Right ventricle myocardium superior (tissue), 1 donor: ENCODE measurements around the gene SH3PXD2A. TPM values are rescaled to one million over a fixed set of nuclear protein-coding genes. Genes with fewer than 3 reads are reported as not detected.
A peak's percentile ranks its signal among the peaks of the same experiment; 100 is the strongest.
"Not testable (repeated sequence)": the region's sequence is repeated elsewhere in the genome, so short reads cannot be mapped to it uniquely, and the experiment has no call there.

Source experiments
- ATAC-seq: fragments of 200-7000 bp; cut with Tn5 transposase; one replicate; pipeline ENCODE4 v1.9.1; 2020; ENCODE audit warnings: mild to moderate bottlenecking; ENCODE audit not compliant: poor library complexity
- DNase-seq: peaks from one replicate; pipeline ENCODE4 v3.0.0-alpha.2; 2020
- intact Hi-C: fragments of 100-400 bp; cut with DNase I; formaldehyde crosslinking; loops from one replicate; pipeline ENCODE4 v1.11.2; 2022
- total RNA-seq: library from RNA; stranded (reverse); fragmentation: NEBNext Ultra II Directional; extraction: Animal tissue kit (Norgen Biotek cat#: 25700); gene quantifications from one replicate; pipeline ENCODE4 v1.2.1, GENCODE V29; 2021
- donor health status: DM: no; HTN: yes; CAD: no; lungs with severe emphysema.

SH3PXD2A gene
- total RNA-seq, 1 donor from 2014 or later, result 27.0 TPM

GRCh38 chr10:103618575-103619423 lies 236.6 kb downstream of the SH3PXD2A start:
- intact Hi-C loops, result no loop called here
- DNase-seq, result peak; percentile 85
- ATAC-seq, result peak; percentile 55

DNA sequence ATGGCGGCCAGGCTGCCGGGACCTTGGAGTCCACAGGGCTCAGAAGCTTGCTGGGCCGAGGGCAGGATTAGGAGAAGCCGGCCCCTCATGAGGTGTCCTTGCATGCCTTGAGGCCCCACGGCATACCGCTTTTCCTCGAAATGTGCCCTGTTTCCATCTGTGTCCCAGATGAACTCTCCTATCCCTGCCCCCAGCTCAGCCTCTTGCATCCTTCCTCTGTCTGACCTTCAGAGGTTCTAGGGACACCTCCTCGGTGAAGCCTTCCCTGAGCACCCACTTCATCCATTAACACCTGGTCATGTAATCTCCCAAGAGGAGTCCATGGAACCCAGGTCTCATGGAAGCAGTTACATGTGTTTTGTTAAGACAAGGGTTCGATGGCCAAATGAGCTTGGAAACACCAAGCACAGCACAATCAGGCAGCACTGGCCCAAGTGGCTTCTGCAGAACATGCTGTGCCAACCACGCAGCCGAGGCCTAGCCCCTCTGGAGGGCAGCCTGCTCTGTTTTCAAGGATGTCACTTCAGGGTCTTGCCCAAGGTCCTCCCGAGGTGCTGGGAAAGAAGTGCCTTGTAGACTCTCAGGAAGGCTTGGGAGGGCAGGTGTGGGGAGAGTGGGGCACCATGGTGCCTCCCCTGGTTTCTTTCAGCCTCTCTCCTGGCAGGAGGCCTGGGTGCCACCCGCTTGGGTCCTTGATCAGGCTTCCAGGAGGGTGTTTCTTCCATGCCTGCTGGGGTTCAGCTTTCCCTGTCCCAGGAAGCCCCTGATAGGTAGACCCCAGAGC lies 237.6 kb downstream of the SH3PXD2A start:
- ATAC-seq (no peak), DNase-seq (no peak)
- intact Hi-C loops, result no loop called here

DNA sequence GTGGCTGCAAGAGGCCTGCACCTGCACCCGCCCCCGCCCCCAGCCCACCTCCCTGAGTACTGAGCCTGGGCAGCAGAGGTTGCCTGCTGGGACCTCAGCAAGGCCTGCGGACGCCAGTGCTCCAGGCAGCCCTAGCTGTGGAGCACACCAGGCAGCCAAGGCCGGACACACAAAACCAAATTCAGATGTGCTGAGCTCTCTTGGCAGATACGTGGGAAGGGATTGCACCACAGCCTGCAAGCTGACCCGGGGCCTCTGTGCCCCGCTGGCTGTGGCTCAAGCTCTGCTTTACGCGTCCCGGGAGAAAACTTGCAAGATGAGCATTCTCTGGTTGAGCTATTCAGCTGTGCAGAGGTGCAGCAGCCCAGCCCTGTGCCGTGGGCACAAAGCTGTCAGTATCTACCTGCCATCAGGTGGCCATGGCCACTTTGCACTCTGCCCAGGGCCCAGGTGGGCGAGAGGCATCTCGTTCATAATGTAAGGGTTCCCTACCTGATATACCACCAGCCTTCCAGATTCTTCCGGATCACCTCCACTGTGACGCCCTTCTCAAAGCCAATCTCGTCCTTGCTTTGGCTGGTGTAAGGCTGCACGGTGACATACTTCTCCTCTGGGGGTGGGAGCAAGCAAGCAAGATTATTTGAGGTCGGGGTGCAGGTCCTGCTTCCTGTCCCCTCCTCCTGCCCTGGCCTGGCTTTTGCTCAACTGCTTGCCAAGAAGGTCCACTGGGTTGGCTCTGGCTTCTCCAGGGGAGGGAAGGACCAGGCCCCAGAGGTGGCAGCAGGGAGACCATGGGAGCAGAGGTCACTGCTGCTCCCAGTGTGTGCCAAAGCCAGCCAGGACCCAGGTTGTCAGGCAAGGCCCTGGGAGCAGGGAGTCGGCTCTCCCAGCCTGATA lies 238.4 kb downstream of the SH3PXD2A start:
- DNase-seq, result peak; percentile 87
- intact Hi-C loops, result no loop called here

DNA sequence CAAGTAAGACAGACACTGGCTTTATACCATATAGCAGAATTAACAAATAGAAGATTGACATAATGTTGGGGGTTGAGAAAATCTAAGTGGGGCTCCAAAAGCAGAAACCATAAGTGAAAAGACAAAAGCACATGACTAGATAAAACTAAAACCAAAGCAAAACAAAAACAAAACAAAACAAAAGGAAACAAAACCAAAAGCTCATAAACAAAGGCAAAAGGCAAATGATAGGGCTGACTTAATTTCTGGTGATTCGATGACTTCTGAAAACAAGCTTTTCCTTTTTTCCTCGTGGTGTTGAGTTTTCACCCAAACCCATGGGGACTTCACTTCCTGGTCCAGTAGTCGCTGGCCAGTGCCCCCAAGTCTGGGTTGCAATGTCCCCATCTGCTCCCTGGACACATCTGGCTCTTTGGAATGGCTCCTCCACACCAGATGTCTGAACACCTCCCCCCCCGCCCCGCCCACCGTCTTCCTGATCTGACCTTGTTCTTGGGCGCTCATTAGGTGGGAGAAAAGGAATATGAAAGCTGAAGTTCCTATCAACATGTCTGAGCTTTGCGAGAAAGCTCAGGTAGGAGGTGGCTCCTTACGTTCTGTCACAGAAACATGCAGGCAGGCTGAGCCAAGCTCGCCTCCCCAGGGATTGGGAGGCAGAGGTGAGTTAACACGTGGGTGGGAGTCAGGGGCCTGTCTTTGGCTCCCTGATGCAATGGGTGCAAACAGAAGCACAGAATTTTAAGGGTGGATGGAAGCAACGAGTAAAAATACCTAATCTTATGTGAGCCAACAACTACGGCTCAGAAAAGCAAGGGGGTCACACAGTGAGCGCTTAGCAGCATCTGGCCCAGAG lies 240.8 kb downstream of the SH3PXD2A start:
- ATAC-seq (no peak), DNase-seq (no peak)
- intact Hi-C loops, result no loop called here

More for the DNA sequence above, 238.4 kb downstream of the SH3PXD2A start:
- ATAC-seq, result peak; percentile 76

DNA sequence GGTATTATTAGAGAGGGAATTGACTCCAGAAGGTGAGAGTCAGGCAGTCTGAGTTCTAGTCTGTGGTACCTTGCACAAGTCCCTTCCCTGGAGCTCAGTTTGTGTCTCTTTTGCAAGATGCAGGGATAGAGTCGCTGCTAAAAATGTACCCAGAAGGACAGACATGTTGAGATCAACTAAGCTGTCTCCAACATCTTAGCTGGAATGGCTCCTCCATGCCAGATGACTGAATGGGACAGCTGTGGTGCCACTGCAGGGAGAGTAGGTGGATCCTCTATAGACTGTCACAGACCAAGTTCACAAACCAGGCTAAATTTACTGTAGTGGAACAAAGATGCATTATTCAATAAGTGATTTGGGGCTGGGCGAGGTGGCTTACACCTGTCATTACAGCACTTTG lies 241.8 kb downstream of the SH3PXD2A start:
- ATAC-seq (no peak), DNase-seq (no peak)
- intact Hi-C loops, result no loop called here

GRCh38 chr10:103612462-103613365 lies 242.7 kb downstream of the SH3PXD2A start:
- ATAC-seq, result no peak
- DNase-seq, result no peak
- intact Hi-C loops, result no loop called here

DNA sequence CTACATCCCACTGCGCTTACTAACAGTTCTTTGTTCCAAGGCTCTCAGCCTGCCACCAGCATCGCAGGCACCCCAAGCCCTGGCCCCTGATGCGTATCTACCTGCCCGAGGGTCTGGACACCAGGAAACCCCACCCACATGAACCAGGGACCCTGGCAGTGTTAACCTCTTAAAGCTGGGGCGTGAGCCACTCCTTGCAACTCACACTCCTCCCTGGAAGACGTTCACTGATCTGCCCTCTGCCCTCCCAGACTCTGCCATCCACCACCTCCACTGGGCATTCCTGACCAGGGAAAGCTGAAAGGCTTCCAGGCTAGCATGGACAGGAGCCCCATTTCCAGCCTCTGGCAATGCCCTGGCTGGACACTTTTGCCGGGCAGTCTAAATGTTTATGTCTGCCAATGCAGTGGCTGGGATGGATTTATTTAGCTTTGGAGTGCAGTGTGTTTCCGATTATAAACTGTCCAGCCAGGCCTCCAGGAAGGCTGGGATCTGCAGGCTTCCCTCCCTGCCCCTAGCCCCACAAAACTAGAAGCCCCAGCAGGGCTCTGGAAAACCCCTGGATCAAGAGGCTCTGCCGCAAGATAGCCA lies 244.4 kb downstream of the SH3PXD2A start:
- no peak for DNase-seq
- peak; percentile 55 for ATAC-seq
- intact Hi-C loops, result no loop called here

GRCh38 chr10:103610083-103610472 lies 245.3 kb downstream of the SH3PXD2A start:
- DNase-seq, result no peak
- ATAC-seq, result no peak
- intact Hi-C loops, result no loop called here

DNA sequence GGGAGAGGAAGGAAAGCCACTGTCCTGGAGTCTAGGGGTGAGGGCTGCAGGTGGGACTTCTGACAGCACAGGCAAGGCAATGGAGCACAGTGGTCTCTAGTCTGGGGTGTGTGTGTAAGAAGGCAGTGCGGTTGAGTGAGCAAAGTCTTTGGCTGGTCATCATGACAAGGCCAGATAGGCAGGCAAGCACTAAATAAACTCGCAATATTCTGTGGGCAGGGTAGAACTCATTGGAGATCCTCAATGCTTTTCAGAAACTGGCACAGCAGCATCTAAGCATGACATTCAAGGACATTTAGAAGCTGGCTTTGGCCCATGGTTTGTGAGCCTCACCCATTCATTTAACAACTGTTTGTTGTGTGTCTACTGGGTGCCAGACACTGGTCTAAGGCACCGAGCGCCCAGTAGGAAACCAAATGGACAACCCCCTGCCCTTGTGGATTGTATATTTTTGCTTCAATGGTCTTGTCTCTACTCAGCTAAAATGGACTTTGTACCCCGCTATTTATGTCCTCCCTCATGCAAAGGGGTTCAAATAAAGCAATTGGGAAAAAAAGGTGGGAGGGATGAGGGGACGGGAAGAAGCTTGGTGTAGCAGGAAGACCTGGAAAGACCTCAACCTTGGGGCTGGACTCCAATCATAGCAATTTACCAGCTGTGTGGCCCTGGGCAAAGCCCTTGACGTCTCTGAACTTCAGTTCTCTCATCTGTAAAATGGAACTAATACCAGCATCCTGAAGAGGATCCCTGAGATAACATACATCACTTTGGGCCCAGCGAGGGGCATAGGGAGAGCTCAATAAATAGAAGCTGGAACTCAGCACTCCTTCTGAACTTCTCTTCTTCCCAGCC lies 245.9 kb downstream of the SH3PXD2A start:
- intact Hi-C loops, result no loop called here
- DNase-seq, result no peak
- no peak for ATAC-seq

DNA sequence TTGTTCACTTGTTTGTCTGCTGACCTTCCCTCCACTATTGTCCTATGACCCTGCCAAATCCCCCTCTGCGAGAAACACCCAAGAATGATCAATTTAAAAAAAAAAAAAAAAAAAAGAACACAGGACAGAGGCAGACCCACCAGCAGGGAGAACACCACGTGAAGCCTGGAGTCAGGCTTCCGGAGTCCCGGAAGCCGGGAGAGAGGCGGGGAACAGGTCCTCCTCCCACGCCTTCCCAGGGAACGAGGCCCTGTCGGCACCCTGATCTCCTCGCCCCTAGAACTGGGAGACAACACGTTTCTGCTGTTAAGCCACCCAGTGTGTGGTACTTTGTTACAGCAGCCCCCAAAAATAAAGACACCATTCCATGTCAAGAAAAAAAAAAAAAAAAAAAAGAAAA lies 247.3 kb downstream of the SH3PXD2A start:
- ATAC-seq, intact Hi-C loops: not testable (repeated sequence)
- DNase-seq, result peak; percentile 16

DNA sequence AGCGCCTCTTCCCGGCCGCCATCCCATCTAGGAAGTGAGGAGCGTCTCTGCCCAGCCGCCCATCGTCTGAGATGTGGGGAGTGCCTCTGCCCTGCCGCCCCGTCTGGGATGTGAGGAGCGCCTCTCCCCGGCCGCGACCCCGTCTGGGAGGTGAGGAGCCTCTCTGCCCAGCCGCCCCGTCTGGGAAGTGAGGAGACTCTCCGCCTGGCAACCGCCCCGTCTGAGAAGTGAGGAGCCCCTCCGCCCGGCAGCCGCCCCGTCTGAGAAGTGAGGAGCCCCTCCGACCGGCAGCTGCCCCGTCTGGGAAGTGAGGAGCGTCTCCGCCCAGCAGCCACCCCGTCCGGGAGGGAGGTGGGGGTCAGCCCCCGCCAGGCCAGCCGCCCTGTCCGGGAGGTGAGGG lies 248.3 kb downstream of the SH3PXD2A start:
- intact Hi-C loops, ATAC-seq: not testable (repeated sequence)
- DNase-seq, result peak; percentile 23

DNA sequence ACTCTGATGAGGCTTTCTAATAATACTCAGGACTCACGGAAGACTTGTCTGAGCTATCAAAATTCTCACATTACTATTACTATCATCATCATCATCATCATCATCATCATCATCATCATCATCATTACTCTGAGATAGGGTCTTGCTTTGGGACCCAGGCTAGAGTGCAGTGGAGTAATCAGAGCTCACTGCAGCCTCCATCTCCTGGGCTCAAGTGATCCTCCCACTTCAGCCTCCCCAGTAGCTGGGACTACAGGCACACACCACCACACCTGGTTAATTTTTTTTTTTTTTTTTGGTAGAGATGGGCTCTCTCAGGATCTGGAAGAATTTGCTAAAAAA lies 249.3 kb downstream of the SH3PXD2A start:
- intact Hi-C loops, DNase-seq, ATAC-seq: not testable (repeated sequence)

- ATAC-seq, result peak; percentile 66
- intact Hi-C loops, result no loop called here
- peak; percentile 50 for DNase-seq
Observed at GRCh38 chr10:103605359-103606096, 249.8 kb downstream of the SH3PXD2A start.

GRCh38 chr10:103603382-103603781 lies 252.0 kb downstream of the SH3PXD2A start:
- intact Hi-C loops, result loop anchor here (5.0 kb wide), 1 partner anchor 84 kb away; no protein-coding TSS in a partner anchor
- DNase-seq (peak; percentile 25), ATAC-seq (no peak)

- no peak for ATAC-seq
- intact Hi-C loops, result loop anchor here (5.0 kb wide), 1 partner anchor 84 kb away; no protein-coding TSS in a partner anchor
- DNase-seq, result no peak
Observed at GRCh38 chr10:103602852-103603155, 252.6 kb downstream of the SH3PXD2A start.
